Parathyroid adenoma (tissue), 2 donors: ENCODE measurements around the gene CFAP221.

Source experiments
- H2AFZ ChIP-seq: fragments of 300-600 bp; sonication (generic); one replicate; pipeline ENCODE4 v1.7.0; 2017; ENCODE audit warnings: antibody characterized with exemption, mild to moderate bottlenecking
- H3K27ac ChIP-seq: fragments of 300-600 bp; sonication (generic); one replicate; pipeline ENCODE4 v1.7.0; 2017
- H3K27me3 ChIP-seq: fragments of 300-600 bp; sonication (generic); one replicate; pipeline ENCODE4 v1.7.0; 2017; ENCODE audit warnings: low read length; ENCODE audit not compliant: control insufficient read depth, insufficient read depth
- H3K36me3 ChIP-seq: fragments of 300-600 bp; sonication (generic); one replicate; pipeline ENCODE4 v1.7.0; 2017; ENCODE audit warnings: low read length; ENCODE audit not compliant: control insufficient read depth, insufficient read depth
- H3K4me1 ChIP-seq: fragments of 300-600 bp; sonication (generic); one replicate; pipeline ENCODE4 v1.7.0; 2017; ENCODE audit warnings: control low read depth
- H3K4me2 ChIP-seq: fragments of 300-600 bp; sonication (generic); one replicate; pipeline ENCODE4 v1.7.0; 2017; ENCODE audit warnings: low read length
- H3K4me3 ChIP-seq: fragments of 300-600 bp; sonication (generic); one replicate; pipeline ENCODE4 v1.7.0; 2017; ENCODE audit warnings: low read depth, low read length
- H3K79me2 ChIP-seq: fragments of 300-600 bp; sonication (generic); one replicate; pipeline ENCODE4 v1.7.0; 2017; ENCODE audit warnings: control low read depth
- H3K9ac ChIP-seq: fragments of 300-600 bp; sonication (generic); one replicate; pipeline ENCODE4 v1.7.0; 2017; ENCODE audit warnings: mild to moderate bottlenecking
- H3K9me3 ChIP-seq: fragments of 300-600 bp; sonication (generic); one replicate; pipeline ENCODE4 v1.7.0; 2017; ENCODE audit warnings: low read length; ENCODE audit not compliant: control insufficient read depth
- TF ChIP-seq, protein P1 (sequence below): fragments of 300-600 bp; sonication (generic); IDR thresholded peaks from one replicate; pipeline ENCODE4 v1.7.0; 2017; ENCODE audit warnings: antibody characterized with exemption, mild to moderate bottlenecking
- donor health status: primary hyperparathyroidism.

Gene CFAP221

DNA sequence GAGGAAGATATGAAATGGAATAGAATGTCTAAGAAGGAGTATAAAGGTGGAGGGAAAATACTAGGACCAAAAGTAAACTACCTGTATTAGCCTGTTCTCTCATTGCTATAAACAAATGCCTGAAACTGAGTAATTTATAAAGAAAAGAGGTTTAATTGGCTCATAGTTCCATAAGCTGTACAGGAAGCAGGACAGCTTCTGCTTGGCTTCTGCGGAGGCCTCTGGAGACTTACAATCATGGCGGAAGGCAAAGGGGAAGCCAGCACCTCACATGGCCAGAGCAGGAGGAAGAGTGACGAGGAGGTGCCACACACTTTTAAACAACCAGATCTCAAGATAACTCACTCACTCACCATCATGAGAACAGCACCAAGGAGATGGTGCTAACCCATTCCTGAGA is 101.9 kb downstream of the CFAP221 start:
- H3K4me1 ChIP-seq = no peaks in the 10 kb centered on the region
- H3K9ac ChIP-seq = no peak overlapping the region
- TF ChIP-seq, protein P1, sequence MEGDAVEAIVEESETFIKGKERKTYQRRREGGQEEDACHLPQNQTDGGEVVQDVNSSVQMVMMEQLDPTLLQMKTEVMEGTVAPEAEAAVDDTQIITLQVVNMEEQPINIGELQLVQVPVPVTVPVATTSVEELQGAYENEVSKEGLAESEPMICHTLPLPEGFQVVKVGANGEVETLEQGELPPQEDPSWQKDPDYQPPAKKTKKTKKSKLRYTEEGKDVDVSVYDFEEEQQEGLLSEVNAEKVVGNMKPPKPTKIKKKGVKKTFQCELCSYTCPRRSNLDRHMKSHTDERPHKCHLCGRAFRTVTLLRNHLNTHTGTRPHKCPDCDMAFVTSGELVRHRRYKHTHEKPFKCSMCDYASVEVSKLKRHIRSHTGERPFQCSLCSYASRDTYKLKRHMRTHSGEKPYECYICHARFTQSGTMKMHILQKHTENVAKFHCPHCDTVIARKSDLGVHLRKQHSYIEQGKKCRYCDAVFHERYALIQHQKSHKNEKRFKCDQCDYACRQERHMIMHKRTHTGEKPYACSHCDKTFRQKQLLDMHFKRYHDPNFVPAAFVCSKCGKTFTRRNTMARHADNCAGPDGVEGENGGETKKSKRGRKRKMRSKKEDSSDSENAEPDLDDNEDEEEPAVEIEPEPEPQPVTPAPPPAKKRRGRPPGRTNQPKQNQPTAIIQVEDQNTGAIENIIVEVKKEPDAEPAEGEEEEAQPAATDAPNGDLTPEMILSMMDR = no peak
- H3K79me2 ChIP-seq = no peaks in the 10 kb centered on the region
- H3K27me3 ChIP-seq = no peaks in the 10 kb centered on the region
- no peak overlapping the region for H3K4me2 ChIP-seq
- H3K4me3 ChIP-seq = no peak overlapping the region
- no peaks in the 10 kb centered on the region for H3K36me3 ChIP-seq
- no peak overlapping the region for H2AFZ ChIP-seq
- no peaks in the 10 kb centered on the region for H3K9me3 ChIP-seq
- no peak overlapping the region for H3K27ac ChIP-seq

DNA sequence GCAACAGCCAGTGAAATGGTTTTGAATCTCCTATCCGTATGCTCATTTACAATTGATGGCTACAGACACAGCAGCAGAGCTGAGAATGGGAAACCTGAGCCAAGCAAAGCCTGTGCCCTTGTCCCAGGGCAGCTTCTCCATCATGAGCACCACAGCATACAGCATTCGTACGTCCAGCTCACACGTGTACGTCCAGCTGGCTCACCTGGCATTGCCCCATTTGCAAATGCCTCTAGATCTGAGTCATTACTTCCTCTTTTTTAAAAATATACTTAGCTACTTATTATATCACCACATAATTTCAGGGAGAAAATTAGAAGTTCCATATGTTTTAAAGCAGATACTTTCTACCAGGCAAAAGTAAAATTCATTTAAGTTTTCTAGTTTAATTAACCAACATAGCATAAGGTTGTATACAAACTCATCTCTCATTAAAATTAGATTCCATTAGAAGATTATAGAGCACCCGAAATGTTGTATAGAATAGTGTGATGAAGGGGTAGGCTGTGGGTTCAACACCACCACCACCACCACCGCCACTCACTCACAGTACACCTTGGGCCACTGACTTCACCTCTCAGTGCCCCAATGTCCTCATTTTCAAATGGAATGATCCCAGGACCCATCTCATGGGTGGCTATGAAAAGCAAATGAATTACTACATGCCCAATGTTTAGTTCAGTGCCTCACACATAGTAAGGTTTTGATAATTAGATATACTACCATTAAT is 103.4 kb downstream of the CFAP221 start:
- H3K4me3 ChIP-seq = no peak overlapping the region
- no peak overlapping the region for H2AFZ ChIP-seq
- no peak overlapping the region for H3K4me2 ChIP-seq
- H3K79me2 ChIP-seq = no peaks in the 10 kb centered on the region
- no peak overlapping the region for H3K27ac ChIP-seq
- no peaks in the 10 kb centered on the region for H3K9me3 ChIP-seq
- TF ChIP-seq, protein P1 = no peak
- no peak overlapping the region for H3K9ac ChIP-seq
- H3K4me1 ChIP-seq = no peaks in the 10 kb centered on the region
- H3K27me3 ChIP-seq = no peaks in the 10 kb centered on the region
- no peaks in the 10 kb centered on the region for H3K36me3 ChIP-seq

DNA sequence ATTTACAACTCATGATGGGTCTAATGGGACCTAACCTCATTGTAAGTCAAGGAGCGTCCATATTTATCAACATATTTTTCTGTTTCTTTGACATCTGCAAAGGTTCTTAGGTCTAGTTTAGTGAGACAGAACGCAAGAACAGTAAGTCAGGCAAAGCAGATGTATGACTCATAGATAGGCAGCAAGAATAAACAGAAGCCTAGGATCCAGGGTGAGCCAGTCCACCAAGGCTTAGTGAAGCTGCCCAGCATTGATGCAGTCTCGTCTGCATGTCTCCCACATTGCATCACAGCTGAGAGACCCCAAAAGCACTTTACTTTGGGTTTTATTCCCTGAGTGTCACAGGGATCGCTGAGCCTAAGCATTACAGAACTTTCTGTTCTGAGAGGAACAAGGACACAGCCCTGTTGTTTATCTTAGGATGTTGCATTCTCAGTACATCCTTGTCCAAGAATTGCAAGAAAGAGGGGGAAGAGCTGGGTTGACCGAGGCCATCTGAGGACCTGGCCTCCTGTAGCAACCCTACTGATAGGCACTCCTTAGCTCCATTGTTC is 105.2 kb downstream of the CFAP221 start:
- no peaks in the 10 kb centered on the region for H3K36me3 ChIP-seq
- H3K9ac ChIP-seq = no peak overlapping the region
- TF ChIP-seq, protein P1 = no peak
- H3K79me2 ChIP-seq = no peaks in the 10 kb centered on the region
- H3K4me2 ChIP-seq = no peak overlapping the region
- no peak overlapping the region for H3K4me3 ChIP-seq
- no peaks in the 10 kb centered on the region for H3K27me3 ChIP-seq
- no peaks in the 10 kb centered on the region for H3K4me1 ChIP-seq
- H3K27ac ChIP-seq = no peak overlapping the region
- no peaks in the 10 kb centered on the region for H3K9me3 ChIP-seq
- H2AFZ ChIP-seq = no peak overlapping the region

DNA sequence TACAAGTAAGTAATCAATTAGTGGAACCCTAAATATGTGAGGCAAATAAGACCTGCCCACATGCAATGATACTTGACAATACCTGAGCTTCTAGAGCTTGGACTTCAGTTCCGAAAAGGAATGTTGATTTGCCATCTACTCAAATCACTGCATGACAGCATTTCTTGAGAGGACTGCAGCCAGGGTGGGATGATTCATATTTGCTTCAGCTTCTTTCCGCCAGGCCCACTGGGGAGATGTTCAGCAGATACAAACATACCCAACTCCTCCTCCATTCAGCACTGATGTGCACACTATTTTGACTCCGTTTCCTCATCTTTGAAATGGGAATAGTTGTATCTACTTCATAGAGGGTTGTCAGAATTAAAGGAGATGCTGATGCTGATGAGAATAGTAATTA is 106.0 kb downstream of the CFAP221 start:
- Histone ChIP-seq H3K9me3 (no peaks in the 10 kb centered on the region), H3K9ac (no peak overlapping the region), H2AFZ (no peak overlapping the region), H3K79me2 (no peaks in the 10 kb centered on the region), H3K27me3 (no peaks in the 10 kb centered on the region), H3K4me1 (no peaks in the 10 kb centered on the region), H3K36me3 (no peaks in the 10 kb centered on the region), H3K4me3 (no peak overlapping the region), H3K27ac (no peak overlapping the region), H3K4me2 (no peak overlapping the region)
- TF ChIP-seq, protein P1 = no peak

DNA sequence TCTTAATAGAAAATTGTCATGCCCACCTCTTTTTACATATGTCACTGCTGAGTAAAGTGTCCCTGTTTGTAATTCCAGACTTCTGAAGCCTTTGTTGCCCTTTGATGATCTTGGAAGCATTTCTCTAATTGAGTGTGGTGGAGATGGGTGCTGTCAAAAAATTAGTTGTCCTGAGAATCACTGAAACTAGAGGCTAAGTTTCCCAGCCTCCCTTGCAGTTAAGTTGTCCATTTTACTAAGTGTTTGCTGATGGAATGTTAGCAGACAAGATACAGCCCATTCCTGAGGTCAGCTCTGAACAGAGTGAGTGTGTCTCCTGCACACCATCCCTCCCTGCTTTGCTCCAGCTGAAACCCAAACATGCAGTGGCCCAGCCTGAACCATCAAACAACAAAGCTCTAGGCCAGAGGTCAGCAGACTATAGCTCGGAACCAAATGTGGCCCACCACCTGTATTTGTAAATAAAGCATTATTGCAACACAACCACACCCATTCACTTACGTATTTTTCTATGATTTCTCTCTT is 106.7 kb downstream of the CFAP221 start:
- Histone ChIP-seq H3K27ac (no peak overlapping the region), H3K9ac (no peak overlapping the region), H2AFZ (no peak overlapping the region), H3K36me3 (no peaks in the 10 kb centered on the region), H3K79me2 (no peaks in the 10 kb centered on the region), H3K4me3 (no peak overlapping the region), H3K27me3 (no peaks in the 10 kb centered on the region), H3K4me2 (no peak overlapping the region), H3K9me3 (no peaks in the 10 kb centered on the region), H3K4me1 (no peaks in the 10 kb centered on the region)
- TF ChIP-seq, protein P1 = no peak
